HG03135 (cell line): ENCODE data around the gene PTH2.
"Not testable (repeated sequence)": the region's sequence is repeated elsewhere in the genome, so short reads cannot be mapped to it uniquely, and the experiment has no call there.

Experiments used
- ATAC-seq: cut with Tn5 transposase; IDR thresholded peaks from one replicate; pipeline ENCODE4 v1.9.1; 2021; ENCODE audit warnings: mild to moderate bottlenecking, moderate library complexity; ENCODE audit not compliant: unreplicated experiment

The PTH2 gene

GRCh38 chr19:49390131-49390928 is 32.9 kb downstream of the PTH2 start:
- no peak for ATAC-seq

GRCh38 chr19:49389406-49389805 is 33.8 kb downstream of the PTH2 start:
- ATAC-seq, result no peak

- no peak for ATAC-seq
These were observed 35.3 kb downstream of the PTH2 start, which contains the start of gene KASH5 for GRCh38 chr19:49387936-49388372. Gene KASH5, plus strand, starts transcription at chr19:49388249. Its CDS starts 2,635 bp downstream, at chr19:49390884.

GRCh38 chr19:49383599-49383998 is 39.6 kb downstream of the PTH2 start:
- no peak for ATAC-seq

- ATAC-seq, result no peak
These were observed 40.6 kb downstream of the PTH2 start for GRCh38 chr19:49382639-49383038.

- no peak for ATAC-seq
These were observed 42.9 kb downstream of the PTH2 start for GRCh38 chr19:49380391-49380790.

GRCh38 chr19:49378512-49378911 is 44.7 kb downstream of the PTH2 start:
- ATAC-seq, result no peak

GRCh38 chr19:49374665-49375434 is 48.4 kb downstream of the PTH2 start:
- ATAC-seq, result no peak

GRCh38 chr19:49373174-49373573 is 50.1 kb downstream of the PTH2 start:
- not testable (repeated sequence) for ATAC-seq
